Stomach (tissue), 9 donors: ENCODE measurements around the gene SPNS1. TPM values are rescaled to one million over a fixed set of nuclear protein-coding genes. Genes with fewer than 3 reads are reported as not detected.

Source experiments
- DNase-seq, 2 donors: peaks; one replicate each; pipeline versions ENCODE4 v3.0.0 to v3.0.0-alpha.2; 2013 to 2019
- H3K27ac ChIP-seq, 5 donors: fragments of 200-600 bp in 4 of 5; sonication (generic) in 4 of 5; one replicate each; pipeline ENCODE4 v1.5.1; 2013 to 2019; ENCODE audit warnings: mild to moderate bottlenecking in 1 of 5, moderate library complexity in 1 of 5
- H3K27me3 ChIP-seq, 3 donors: fragments of 200-600 bp; sonication (generic); one replicate each; pipeline ENCODE4 v1.5.1; 2017 to 2019; ENCODE audit warnings: mixed run types in 1 of 3
- H3K36me3 ChIP-seq, 4 donors: fragments of 200-600 bp; sonication (generic); 1 replicate in 3 of 4; 2 replicates in 1 of 4; pipeline ENCODE4 v1.5.1; 2016 to 2019
- H3K4me1 ChIP-seq, 4 donors: fragments of 200-600 bp; sonication (generic); one replicate each; pipeline ENCODE4 v1.5.1; 2016 to 2019
- H3K4me3 ChIP-seq, 4 donors: fragments of 200-600 bp; sonication (generic) in 3 of 4; one replicate each; pipeline ENCODE4 v1.5.1; 2016 to 2019; ENCODE audit warnings: mild to moderate bottlenecking in 1 of 4
- H3K9me3 ChIP-seq, 4 donors: fragments of 200-600 bp; sonication (generic); one replicate each; pipeline ENCODE4 v1.5.1; 2016 to 2019
- EP300 ChIP-seq: sonication (generic); formaldehyde crosslinking; IDR thresholded peaks from one replicate; pipeline ENCODE4 v1.6.1; 2017; ENCODE audit warnings: antibody characterized with exemption
- POLR2A ChIP-seq, 4 donors: fragments of 450-650 bp; IDR thresholded peaks; one replicate each; pipeline ENCODE4 v1.6.1; 2016; ENCODE audit warnings: antibody characterized with exemption in 4 of 4, control low read depth in 2 of 4, mild to moderate bottlenecking in 1 of 4, moderate library complexity in 1 of 4
- POLR2AphosphoS5 ChIP-seq, 3 donors: sonication (generic); formaldehyde crosslinking; IDR thresholded peaks; one replicate each; pipeline ENCODE4 v1.6.1; 2016; ENCODE audit warnings: antibody characterized with exemption in 3 of 3
- WGBS, 5 donors: extraction: QIAGEN DNeasy Blood & Tissue Kit in 3 of 5; methylation state at CpG; one replicate each; pipeline versions ENCODE4 v1.1.5 to v1.1.7; 2013 to 2018; 5-methylcytosine and 5-hydroxymethylcytosine counted together
- intact Hi-C: fragments of 100-400 bp; cut with DNase I; formaldehyde crosslinking; loops from one replicate; pipeline ENCODE4 v1.15.1; 2023; ENCODE audit warnings: low total_unique reads
- polyA plus RNA-seq, 3 donors: library from polyadenylated mRNA; stranded (reverse); fragments of 200-250 nt; gene quantifications; one replicate each; pipeline ENCODE4 v1.2.3, GENCODE V29; 2013
- total RNA-seq, 5 donors: library from RNA; depleted of rRNA; stranded (reverse); fragments of >200 nt; gene quantifications; one replicate each; pipeline versions ENCODE4 v1.1.0 to v1.2.3, GENCODE V29; 2014 to 2016
- TF ChIP-seq, protein P1 (sequence below), 7 experiments: fragments of 450-650 bp in 4 of 7; fragments of 200-600 bp in 3 of 7; sonication (generic) in 3 of 7; IDR thresholded peaks; one replicate each; pipeline ENCODE4 v1.5.1; 2016 to 2019; ENCODE audit warnings: antibody characterized with exemption in 7 of 7, control low read depth in 2 of 7, mild to moderate bottlenecking in 1 of 7
- donor health status: healthy with polysubstance abuse.
- donor health status: Bipolar disorder and iron deficiency.
- donor health status: healthy.

Gene SPNS1
- total and polyA plus RNA-seq, 8 donors: 6.1 to 48.3 (median 20.3) TPM

DNA sequence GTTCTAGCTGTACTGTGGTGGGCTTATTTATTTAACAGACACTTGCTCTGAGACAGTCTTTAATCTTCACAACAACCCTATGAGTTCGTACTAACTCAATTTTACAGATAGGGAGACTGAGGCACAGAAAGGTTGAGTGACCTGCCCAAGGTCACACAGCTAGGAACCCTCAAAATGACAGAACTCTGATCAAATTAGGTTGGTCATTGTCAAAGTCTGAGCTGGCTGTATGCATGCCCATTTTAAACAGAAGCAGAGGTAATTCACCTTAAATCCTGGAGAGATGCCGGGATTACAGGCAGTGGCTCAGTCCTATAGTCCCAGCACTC lies 35.2 kb downstream of the SPNS1 start:
- intact Hi-C loops: no loop called here
- 79 to 90% (median 85%) methylated on average over 2 of the region's 2 CpGs for WGBS, 5 donors
- Histone ChIP-seq H3K4me1 (no peaks in the 10 kb centered on the region), H3K27me3 (no peaks in the 10 kb centered on the region), H3K27ac (no peak overlapping the region), H3K36me3 (no peaks in the 10 kb centered on the region), H3K9me3 (no peaks in the 10 kb centered on the region), H3K4me3 (no peak overlapping the region)
- DNase-seq: no peak
- TF ChIP-seq POLR2AphosphoS5 (IDR thresholded peaks at IDR 0.05) (no peak), POLR2A (IDR thresholded peaks at IDR 0.05) (no peak), EP300 (no peak)
- TF ChIP-seq, protein P1, sequence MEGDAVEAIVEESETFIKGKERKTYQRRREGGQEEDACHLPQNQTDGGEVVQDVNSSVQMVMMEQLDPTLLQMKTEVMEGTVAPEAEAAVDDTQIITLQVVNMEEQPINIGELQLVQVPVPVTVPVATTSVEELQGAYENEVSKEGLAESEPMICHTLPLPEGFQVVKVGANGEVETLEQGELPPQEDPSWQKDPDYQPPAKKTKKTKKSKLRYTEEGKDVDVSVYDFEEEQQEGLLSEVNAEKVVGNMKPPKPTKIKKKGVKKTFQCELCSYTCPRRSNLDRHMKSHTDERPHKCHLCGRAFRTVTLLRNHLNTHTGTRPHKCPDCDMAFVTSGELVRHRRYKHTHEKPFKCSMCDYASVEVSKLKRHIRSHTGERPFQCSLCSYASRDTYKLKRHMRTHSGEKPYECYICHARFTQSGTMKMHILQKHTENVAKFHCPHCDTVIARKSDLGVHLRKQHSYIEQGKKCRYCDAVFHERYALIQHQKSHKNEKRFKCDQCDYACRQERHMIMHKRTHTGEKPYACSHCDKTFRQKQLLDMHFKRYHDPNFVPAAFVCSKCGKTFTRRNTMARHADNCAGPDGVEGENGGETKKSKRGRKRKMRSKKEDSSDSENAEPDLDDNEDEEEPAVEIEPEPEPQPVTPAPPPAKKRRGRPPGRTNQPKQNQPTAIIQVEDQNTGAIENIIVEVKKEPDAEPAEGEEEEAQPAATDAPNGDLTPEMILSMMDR (IDR thresholded peaks at IDR 0.05): no peak

DNA sequence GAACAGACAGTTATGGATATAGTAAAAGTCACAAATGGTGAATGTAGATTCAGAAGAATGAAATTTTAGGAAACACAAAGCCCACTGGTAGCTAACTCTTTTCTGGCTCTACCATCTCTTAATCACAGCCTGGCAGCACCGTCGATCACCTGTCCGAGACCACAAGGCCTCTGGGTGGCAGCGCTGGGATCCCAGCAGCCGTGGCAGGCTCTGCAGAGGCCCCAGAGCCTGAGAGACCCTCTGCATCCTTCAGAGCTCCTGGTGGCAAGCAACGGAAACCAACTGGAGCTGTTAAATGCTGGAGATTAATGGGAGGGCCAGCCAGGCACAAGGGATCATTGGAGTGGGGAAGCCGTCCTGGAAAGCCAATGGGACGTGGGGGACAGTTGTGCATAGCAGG lies 36.5 kb downstream of the SPNS1 start:
- DNase-seq: no peak
- Histone ChIP-seq H3K27ac (no peak overlapping the region), H3K27me3 (no peaks in the 10 kb centered on the region), H3K9me3 (no peaks in the 10 kb centered on the region), H3K36me3 (no peaks in the 10 kb centered on the region), H3K4me3 (no peak overlapping the region), H3K4me1 (no peaks in the 10 kb centered on the region)
- intact Hi-C loops: no loop called here
- 46 to 76% (median 60%) methylated on average over 6 to 8 of the region's 8 CpGs for WGBS, 5 donors
- TF ChIP-seq EP300 (no peak), POLR2AphosphoS5 (IDR thresholded peaks at IDR 0.05) (no peak), POLR2A (IDR thresholded peaks at IDR 0.05) (no peak)
- TF ChIP-seq, protein P1 (IDR thresholded peaks at IDR 0.05): no peak

DNA sequence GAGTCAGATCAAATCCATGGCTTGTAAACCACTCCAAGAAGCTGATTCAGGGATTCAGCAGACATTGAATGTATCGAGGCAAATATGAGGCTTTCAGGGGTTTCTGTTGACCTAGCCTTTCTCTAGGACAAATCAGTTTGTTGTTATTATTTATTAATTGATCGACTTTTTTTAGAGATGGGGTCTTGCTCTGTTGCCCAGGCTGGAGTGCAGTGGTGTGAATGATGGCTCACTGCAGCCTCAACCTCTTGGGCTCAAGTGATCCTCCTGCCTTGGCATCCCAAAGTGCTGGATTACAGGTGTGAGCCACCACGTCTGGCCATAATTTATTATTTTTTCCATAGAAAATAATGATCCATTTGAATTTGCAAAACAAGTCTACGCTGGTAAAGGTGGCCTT lies 37.3 kb downstream of the SPNS1 start:
- 78 to 89% (median 85%) methylated on average over 4 of the region's 4 CpGs for WGBS, 5 donors
- no peaks in the 10 kb centered on the region for H3K36me3 ChIP-seq
- H3K4me1 ChIP-seq: no peaks in the 10 kb centered on the region
- H3K27ac ChIP-seq: no peak overlapping the region
- no peak for DNase-seq
- H3K4me3 ChIP-seq: no peak overlapping the region
- intact Hi-C loops: no loop called here
- no peaks in the 10 kb centered on the region for H3K27me3 ChIP-seq
- TF ChIP-seq EP300 (no peak), POLR2AphosphoS5 (IDR thresholded peaks at IDR 0.05) (no peak), POLR2A (IDR thresholded peaks at IDR 0.05) (no peak)
- TF ChIP-seq, protein P1 (IDR thresholded peaks at IDR 0.05): no peak
- no peaks in the 10 kb centered on the region for H3K9me3 ChIP-seq

DNA sequence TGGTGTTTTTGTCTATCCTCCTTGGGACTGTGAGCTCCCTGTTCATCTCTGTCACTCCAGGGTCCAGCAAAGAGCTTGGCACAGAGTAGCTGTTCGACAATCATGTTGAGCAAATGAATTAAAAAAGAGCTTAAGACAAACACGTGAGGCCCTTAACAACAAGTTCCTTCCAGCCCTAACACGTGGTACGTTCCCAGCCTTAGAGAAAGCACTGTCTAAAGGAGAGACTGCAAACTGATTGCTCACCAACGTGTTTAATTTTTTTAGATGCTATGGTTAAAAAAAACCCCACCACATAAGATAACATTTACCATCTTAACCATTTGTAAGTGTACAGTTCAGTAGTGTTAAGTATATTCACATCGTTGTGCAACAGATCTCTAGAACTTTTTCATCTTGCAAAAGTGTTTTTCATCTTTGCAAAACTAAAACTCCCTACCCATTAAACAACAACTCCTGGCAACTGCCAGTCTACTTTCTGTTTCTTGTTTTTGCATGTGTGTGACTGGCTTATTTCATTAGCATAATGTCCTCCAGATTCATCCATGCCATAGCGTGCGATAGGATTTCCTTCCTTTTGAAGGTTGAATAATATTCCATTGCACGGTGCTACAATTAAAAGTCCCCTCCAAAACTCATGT lies 38.5 kb downstream of the SPNS1 start:
- no peaks in the 10 kb centered on the region for H3K27me3 ChIP-seq
- TF ChIP-seq, protein P1 (IDR thresholded peaks at IDR 0.05): no peak
- TF ChIP-seq POLR2A (IDR thresholded peaks at IDR 0.05) (no peak), EP300 (no peak), POLR2AphosphoS5 (IDR thresholded peaks at IDR 0.05) (no peak)
- H3K4me3 ChIP-seq: no peak overlapping the region
- no peaks in the 10 kb centered on the region for H3K4me1 ChIP-seq
- H3K36me3 ChIP-seq: no peaks in the 10 kb centered on the region
- no peaks in the 10 kb centered on the region for H3K9me3 ChIP-seq
- intact Hi-C loops: no loop called here
- no peak overlapping the region for H3K27ac ChIP-seq
- WGBS, 5 donors: 60 to 66% (median 63%) methylated on average over 9 of the region's 9 CpGs
- no peak for DNase-seq
